ENCODE results near the gene SH3BP5L. TPM values are rescaled to one million over a fixed set of nuclear protein-coding genes. Genes with fewer than 3 reads are reported as not detected.
A peak's percentile ranks its signal among the peaks of the same experiment; 100 is the strongest.
"Not testable (repeated sequence)": the region's sequence is repeated elsewhere in the genome, so short reads cannot be mapped to it uniquely, and the experiment has no call there.

SH3BP5L gene
- total RNA-seq, 1 experiment from 2014 or later: 15.8 TPM

- H3K4me1 ChIP-seq: no peaks in the 10 kb centered on the region
- H3K9me3 ChIP-seq (replicated peaks): no peaks in the 10 kb centered on the region
- H3K27ac ChIP-seq: no peak overlapping the region
- no peak for DNase-seq
- H3K36me3 ChIP-seq: peaks cover 18% of the 10 kb centered on the region
- H3K4me3 ChIP-seq: no peak overlapping the region
- H3K27me3 ChIP-seq: no peaks in the 10 kb centered on the region
Measured at GRCh38 chr1:248812736-248813425, 12.8 kb downstream of the SH3BP5L start.

GRCh38 chr1:248811514-248812490 lies 13.9 kb downstream of the SH3BP5L start:
- H3K36me3 ChIP-seq: peaks cover 18% of the 10 kb centered on the region
- no peaks in the 10 kb centered on the region for H3K9me3 ChIP-seq (replicated peaks)
- no peak for DNase-seq
- H3K27me3 ChIP-seq: no peaks in the 10 kb centered on the region
- H3K4me1 ChIP-seq: no peaks in the 10 kb centered on the region
- no peak overlapping the region for H3K4me3 ChIP-seq
- H3K27ac ChIP-seq: no peak overlapping the region

DNA sequence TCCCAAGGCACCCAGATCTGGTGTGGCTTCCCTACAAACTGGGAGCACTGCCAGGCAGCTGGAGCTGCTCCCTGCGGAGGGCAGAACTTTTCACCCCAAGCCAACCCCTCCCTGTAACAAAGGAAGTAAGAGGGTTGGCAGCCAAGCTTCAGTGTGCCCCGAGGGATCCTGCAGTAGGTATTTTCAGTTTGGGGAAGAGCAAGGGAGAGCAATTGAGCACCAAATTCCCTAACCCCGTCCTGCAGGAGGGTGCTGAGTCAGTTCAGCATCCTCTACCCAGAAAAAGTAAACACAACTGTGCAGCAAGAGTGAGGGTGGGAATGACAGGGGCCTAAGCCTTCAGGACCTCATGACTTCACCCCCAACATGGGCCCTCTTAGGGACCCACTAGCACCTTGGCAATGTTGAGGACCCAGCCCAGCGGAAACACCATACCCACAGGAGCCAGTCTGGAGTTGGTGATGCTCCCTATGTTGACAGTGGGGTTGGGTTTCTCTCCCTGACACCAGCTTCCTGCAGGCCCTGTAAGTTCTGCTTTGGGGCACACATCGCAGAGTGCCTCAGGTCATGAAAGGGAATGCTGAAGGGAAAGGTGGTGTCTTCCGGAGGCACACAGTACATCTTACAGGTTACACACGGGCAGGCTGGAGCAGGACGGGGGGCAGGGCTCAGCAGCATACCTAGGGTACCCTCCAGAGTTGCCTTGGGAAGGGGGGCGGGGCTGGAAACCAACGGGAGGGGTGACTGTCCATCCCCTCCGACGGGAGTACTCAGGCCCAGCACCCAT lies 14.8 kb downstream of the SH3BP5L start:
- Histone ChIP-seq H3K4me3 (no peak overlapping the region), H3K4me1 (no peaks in the 10 kb centered on the region), H3K9me3 (replicated peaks) (no peaks in the 10 kb centered on the region), H3K36me3 (peaks cover 10% of the 10 kb centered on the region), H3K27ac (no peak overlapping the region), H3K27me3 (no peaks in the 10 kb centered on the region)
- DNase-seq: no peak

DNA sequence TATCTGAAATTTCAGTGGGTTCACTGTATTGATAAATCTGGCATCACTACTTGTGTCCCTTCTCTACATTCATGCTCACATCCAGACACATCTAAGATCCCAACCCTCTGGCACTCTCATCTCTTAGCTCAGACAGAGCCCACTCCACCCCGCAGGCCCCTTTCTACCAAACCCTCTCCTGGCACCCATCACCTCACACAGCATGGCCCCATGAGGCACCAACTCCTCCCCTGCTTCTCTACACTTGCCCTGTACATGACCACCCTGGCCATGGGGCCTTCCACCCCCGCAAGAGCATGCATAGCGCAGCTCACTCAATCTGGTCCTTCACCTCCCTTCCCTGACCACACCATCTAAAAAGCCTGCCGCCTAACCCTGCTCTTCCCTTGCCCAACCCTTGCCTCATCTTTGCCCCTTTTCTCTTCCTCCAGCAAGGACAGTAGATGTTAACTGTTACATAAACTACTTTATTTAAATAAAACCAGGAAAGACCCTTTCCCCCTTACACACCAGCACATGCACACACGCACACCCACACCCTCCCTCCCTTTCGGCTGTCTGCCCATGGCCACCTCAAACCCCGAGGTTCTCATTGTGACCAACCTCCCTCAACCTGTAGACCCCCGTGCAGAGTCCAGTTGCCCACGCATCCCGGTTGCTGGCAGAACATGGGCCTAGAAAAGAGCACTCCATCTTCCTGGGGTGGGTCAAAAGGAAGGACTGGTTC lies 15.6 kb downstream of the SH3BP5L start:
- no peak overlapping the region for H3K27ac ChIP-seq
- no peaks in the 10 kb centered on the region for H3K9me3 ChIP-seq (replicated peaks)
- H3K4me1 ChIP-seq: no peaks in the 10 kb centered on the region
- DNase-seq: no peak
- peaks cover 10% of the 10 kb centered on the region for H3K36me3 ChIP-seq
- no peaks in the 10 kb centered on the region for H3K27me3 ChIP-seq
- H3K4me3 ChIP-seq: no peak overlapping the region

DNA sequence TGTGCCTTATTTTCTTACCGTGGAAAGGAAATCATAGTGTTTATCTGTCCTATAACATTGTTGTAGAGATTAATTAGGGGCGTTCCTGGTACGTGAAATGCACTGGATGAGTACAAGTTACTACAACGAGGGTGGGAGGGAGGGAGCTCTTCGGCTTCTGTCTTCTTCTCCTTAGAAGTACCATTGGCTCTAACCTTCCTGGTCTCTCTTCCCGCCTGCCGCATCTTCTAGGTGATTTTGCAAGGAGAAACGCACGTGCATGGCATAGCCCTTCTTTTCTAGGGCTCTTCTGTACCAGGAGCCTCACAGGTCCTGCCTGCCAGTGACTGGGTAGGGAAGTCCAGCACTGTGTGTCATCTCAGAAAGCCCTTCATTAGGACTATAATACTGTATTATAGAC lies 16.8 kb downstream of the SH3BP5L start:
- Histone ChIP-seq H3K27me3 (no peaks in the 10 kb centered on the region), H3K9me3 (replicated peaks) (no peaks in the 10 kb centered on the region), H3K4me3 (no peak overlapping the region), H3K36me3 (peaks cover 6% of the 10 kb centered on the region), H3K27ac (no peak overlapping the region), H3K4me1 (no peaks in the 10 kb centered on the region)
- DNase-seq: no peak

- H3K36me3 ChIP-seq: no peaks in the 10 kb centered on the region
- H3K4me1 ChIP-seq: no peaks in the 10 kb centered on the region
- H3K4me3 ChIP-seq: no peak overlapping the region
- no peaks in the 10 kb centered on the region for H3K27me3 ChIP-seq
- no peak overlapping the region for H3K27ac ChIP-seq
- DNase-seq: peak; percentile 43 to 54
- no peaks in the 10 kb centered on the region for H3K9me3 ChIP-seq (replicated peaks)
Measured at GRCh38 chr1:248807067-248807737, 18.5 kb downstream of the SH3BP5L start.

- Histone ChIP-seq H3K9me3 (replicated peaks) (no peaks in the 10 kb centered on the region), H3K4me1 (no peaks in the 10 kb centered on the region), H3K27me3 (no peaks in the 10 kb centered on the region), H3K27ac (no peak overlapping the region), H3K36me3 (no peaks in the 10 kb centered on the region), H3K4me3 (no peak overlapping the region)
- DNase-seq: no peak
Measured at GRCh38 chr1:248805876-248806275, 19.8 kb downstream of the SH3BP5L start.

DNA sequence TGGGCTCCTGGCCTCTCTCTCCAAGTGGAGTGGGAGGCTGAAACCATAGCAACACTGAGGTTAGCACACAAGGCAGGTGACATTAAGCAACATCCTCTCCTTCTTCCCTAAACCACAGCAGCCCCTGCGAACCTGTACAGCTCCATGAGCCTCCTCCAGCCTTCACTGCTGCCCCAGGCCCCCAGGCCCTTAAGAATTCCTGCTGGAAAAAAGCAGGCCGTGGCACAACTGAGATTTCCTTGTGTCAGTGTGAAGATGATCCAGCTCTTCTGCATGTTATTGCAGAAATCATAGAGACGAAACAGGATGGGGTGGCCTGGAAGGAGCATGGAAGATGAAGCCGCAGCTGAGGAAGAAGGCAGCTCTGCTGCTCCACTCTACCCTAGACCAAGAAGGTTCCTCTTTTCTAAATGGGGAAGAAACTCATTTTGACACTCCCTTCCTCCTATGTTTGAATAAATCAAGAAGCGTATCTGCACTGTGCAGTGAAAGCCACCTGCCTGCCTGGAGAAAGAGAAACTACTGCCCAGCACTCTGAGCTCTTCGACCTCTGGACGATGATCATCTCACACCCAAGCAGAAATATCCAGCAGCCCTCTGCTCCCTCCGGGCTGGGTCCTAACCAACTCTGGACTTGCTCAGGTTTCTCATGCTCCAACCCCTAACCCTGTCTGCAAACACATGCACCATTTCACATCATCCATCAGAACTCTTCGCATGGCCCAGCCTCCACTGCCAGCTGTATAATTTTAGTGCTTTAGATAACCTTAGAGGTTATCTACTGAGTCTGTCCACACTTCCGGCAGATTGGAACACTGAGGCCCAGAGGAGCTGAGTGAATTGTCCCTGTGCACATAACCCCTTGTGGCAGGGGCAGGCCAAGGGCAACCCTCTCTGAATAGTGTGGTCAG lies 20.7 kb downstream of the SH3BP5L start:
- no peak overlapping the region for H3K27ac ChIP-seq
- no peak overlapping the region for H3K4me3 ChIP-seq
- H3K36me3 ChIP-seq: no peaks in the 10 kb centered on the region
- no peaks in the 10 kb centered on the region for H3K27me3 ChIP-seq
- DNase-seq: no peak
- no peaks in the 10 kb centered on the region for H3K4me1 ChIP-seq
- no peaks in the 10 kb centered on the region for H3K9me3 ChIP-seq (replicated peaks)

- H3K4me1 ChIP-seq; H3K36me3 ChIP-seq; H3K9me3 ChIP-seq (replicated peaks); H3K4me3 ChIP-seq; H3K27me3 ChIP-seq; H3K27ac ChIP-seq; DNase-seq: not testable (repeated sequence)
Measured at GRCh38 chr1:248803501-248803900, 22.2 kb downstream of the SH3BP5L start.

DNA sequence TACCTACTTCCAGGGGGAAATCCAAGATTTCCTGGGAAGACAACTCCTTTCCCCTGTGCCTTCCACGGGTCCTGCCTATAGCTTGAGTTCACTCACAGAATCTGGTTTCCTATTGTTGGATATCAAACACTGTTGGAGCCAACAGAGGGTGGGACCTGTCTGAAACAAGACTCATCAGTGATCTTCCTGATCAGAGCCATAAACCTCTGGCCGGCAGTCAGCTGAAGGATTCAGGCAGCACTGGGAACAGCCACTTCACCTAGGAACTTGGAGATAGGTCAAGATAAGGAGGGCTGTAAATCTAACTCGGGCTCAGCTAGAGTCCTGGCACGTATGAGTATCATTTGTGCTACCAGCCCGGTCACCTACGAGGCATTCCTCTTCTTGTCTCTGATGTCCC lies 23.3 kb downstream of the SH3BP5L start:
- H3K27me3 ChIP-seq: no peaks in the 10 kb centered on the region
- H3K36me3 ChIP-seq: no peaks in the 10 kb centered on the region
- no peaks in the 10 kb centered on the region for H3K4me1 ChIP-seq
- H3K9me3 ChIP-seq (replicated peaks): no peaks in the 10 kb centered on the region
- DNase-seq: no peak
- H3K4me3 ChIP-seq: no peak overlapping the region
- no peak overlapping the region for H3K27ac ChIP-seq

DNA sequence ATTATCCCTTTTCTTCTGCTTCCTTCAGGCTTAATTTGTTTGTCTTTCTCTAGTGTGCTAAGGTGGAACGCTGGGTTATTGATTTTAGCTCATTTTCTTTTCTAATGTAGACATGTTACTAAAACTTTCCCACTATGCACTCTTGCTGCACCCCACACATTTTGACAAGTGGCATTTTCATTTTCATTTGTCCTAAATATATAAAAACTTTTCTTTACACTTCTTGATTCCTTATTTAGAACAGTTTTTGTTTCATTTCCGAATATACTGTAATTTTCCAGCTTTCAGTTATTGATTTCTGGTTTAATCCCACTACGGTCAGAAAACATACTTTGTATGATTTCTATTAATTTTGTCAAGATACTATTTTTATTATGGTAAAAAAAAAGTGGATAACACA lies 25.3 kb downstream of the SH3BP5L start:
- Histone ChIP-seq H3K36me3 (no peaks in the 10 kb centered on the region), H3K9me3 (replicated peaks) (no peaks in the 10 kb centered on the region), H3K4me3 (no peak overlapping the region), H3K4me1 (no peaks in the 10 kb centered on the region), H3K27ac (no peak overlapping the region), H3K27me3 (no peaks in the 10 kb centered on the region)
- no peak for DNase-seq

- no peaks in the 10 kb centered on the region for H3K9me3 ChIP-seq (replicated peaks)
- no peaks in the 10 kb centered on the region for H3K27me3 ChIP-seq
- no peak overlapping the region for H3K27ac ChIP-seq
- no peaks in the 10 kb centered on the region for H3K36me3 ChIP-seq
- DNase-seq: no peak
- H3K4me3 ChIP-seq: no peak overlapping the region
- H3K4me1 ChIP-seq: no peaks in the 10 kb centered on the region
Measured at GRCh38 chr1:248798791-248799190, 26.9 kb downstream of the SH3BP5L start.

DNA sequence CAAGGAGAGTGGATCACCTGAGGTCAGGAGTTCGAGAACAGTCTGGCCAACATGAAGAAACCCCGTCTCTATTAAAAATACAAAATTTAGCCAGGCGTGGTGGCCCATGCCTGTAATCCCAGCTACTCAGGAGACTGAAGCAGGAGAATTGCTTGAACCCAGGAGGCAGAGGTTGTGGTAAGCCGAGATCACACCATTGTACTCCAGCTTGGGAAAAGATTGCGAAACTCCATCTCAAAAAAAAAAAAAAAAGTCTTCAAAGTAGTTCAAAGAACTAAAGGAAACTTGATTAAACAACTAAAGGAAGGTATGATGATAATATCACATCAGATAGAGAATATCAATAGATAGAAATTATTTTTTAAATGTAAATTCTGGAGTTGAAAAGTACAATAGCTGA lies 31.1 kb downstream of the SH3BP5L start:
- not testable (repeated sequence) for H3K4me3 ChIP-seq; H3K36me3 ChIP-seq; DNase-seq; H3K9me3 ChIP-seq (replicated peaks); H3K4me1 ChIP-seq; H3K27ac ChIP-seq; H3K27me3 ChIP-seq

Data from SJCRH30 (cell line).